ENCODE data around the gene PLAC8L1.

The PLAC8L1 gene

GRCh38 chr5:146103594-146103993 is 1.8 kb downstream of the PLAC8L1 start:
- DNase-seq (ENCODE audit: low read depth, low spot score), result no peak
- no peak for TF ChIP-seq CTCF (IDR thresholded peaks at IDR 0.05; ENCODE audit: low read depth, low read length)
- no peak overlapping the region for H3K4me3 ChIP-seq (ENCODE audit: low read depth, low read length)
- in situ Hi-C loops (cut with HindIII; ENCODE audit: low sequenced_read_pairs), result no loop called here

GRCh38 chr5:146101646-146102045 is 3.7 kb downstream of the PLAC8L1 start:
- in situ Hi-C loops (cut with HindIII; ENCODE audit: low sequenced_read_pairs), result no loop called here
- H3K4me3 ChIP-seq (ENCODE audit: low read depth, low read length), result no peak overlapping the region
- DNase-seq (ENCODE audit: low read depth, low spot score), result no peak
- no peak for TF ChIP-seq CTCF (IDR thresholded peaks at IDR 0.05; ENCODE audit: low read depth, low read length)

- TF ChIP-seq CTCF (IDR thresholded peaks at IDR 0.05; ENCODE audit: low read depth, low read length), result no peak
- no peak for DNase-seq (ENCODE audit: low read depth, low spot score)
- in situ Hi-C loops (cut with HindIII; ENCODE audit: low sequenced_read_pairs), result no loop called here
- H3K4me3 ChIP-seq (ENCODE audit: low read depth, low read length), result no peak overlapping the region
These were observed 7.3 kb downstream of the PLAC8L1 start for GRCh38 chr5:146098047-146098446.

GRCh38 chr5:146091881-146092280 is 13.5 kb downstream of the PLAC8L1 start:
- DNase-seq (ENCODE audit: low read depth, low spot score), result no peak
- H3K4me3 ChIP-seq (ENCODE audit: low read depth, low read length), result no peak overlapping the region
- in situ Hi-C loops (cut with HindIII; ENCODE audit: low sequenced_read_pairs), result no loop called here
- no peak for TF ChIP-seq CTCF (IDR thresholded peaks at IDR 0.05; ENCODE audit: low read depth, low read length)

GRCh38 chr5:146089287-146089686 is 16.1 kb downstream of the PLAC8L1 start:
- no peak overlapping the region for H3K4me3 ChIP-seq (ENCODE audit: low read depth, low read length)
- TF ChIP-seq CTCF (IDR thresholded peaks at IDR 0.05; ENCODE audit: low read depth, low read length), result no peak
- DNase-seq (ENCODE audit: low read depth, low spot score), result no peak
- in situ Hi-C loops (cut with HindIII; ENCODE audit: low sequenced_read_pairs), result no loop called here

GRCh38 chr5:146088098-146088497 is 17.3 kb downstream of the PLAC8L1 start:
- no peak overlapping the region for H3K4me3 ChIP-seq (ENCODE audit: low read depth, low read length)
- in situ Hi-C loops (cut with HindIII; ENCODE audit: low sequenced_read_pairs), result no loop called here
- no peak for TF ChIP-seq CTCF (IDR thresholded peaks at IDR 0.05; ENCODE audit: low read depth, low read length)
- DNase-seq (ENCODE audit: low read depth, low spot score), result no peak

GRCh38 chr5:146084376-146084775 is 21.0 kb downstream of the PLAC8L1 start:
- no peak for TF ChIP-seq CTCF (IDR thresholded peaks at IDR 0.05; ENCODE audit: low read depth, low read length)
- DNase-seq (ENCODE audit: low read depth, low spot score), result no peak
- H3K4me3 ChIP-seq (ENCODE audit: low read depth, low read length), result no peak overlapping the region
- in situ Hi-C loops (cut with HindIII; ENCODE audit: low sequenced_read_pairs), result no loop called here
